A549 (cell line): ENCODE data around the gene NFU1. TPM values are rescaled to one million over a fixed set of nuclear protein-coding genes. Genes with fewer than 3 reads are reported as not detected.

Source experiments
- ATAC-seq, 2 experiments: fragments of 200-7000 bp in 1 of 2; fragments of >200 bp in 1 of 2; cut with Nextera tagmentation in 1 of 2; cut with Tn5 transposase in 1 of 2; 3 replicates each; pipeline versions ENCODE4 v1.8.0 to v1.9.1; 2018 to 2020; ENCODE audit warnings: mild to moderate bottlenecking in 1 of 2, moderate library complexity in 1 of 2
- CTCF ChIA-PET: fragments of 300-600 bp; sonication (Branson Sonifier 250); formaldehyde crosslinking; extraction: SDS; loops from one replicate; lab custom pipeline; 2021; ENCODE audit warnings: antibody characterized with exemption, inconsistent platforms; lab: Yijun Ruan, JAX
- POLR2A ChIA-PET: fragments of 350-600 bp; formaldehyde crosslinking; extraction: SDS; loops from one replicate; lab custom pipeline; 2021; ENCODE audit warnings: antibody characterized with exemption, inconsistent platforms; lab: Yijun Ruan, JAX
- DNase-seq, 2 experiments: peaks; one replicate each; pipeline versions ENCODE4 v3.0.0 to v3.0.0-alpha.2; 2011 to 2016; ENCODE audit warnings: low read depth in 1 of 2, low spot score in 1 of 2
- FAIRE-seq: peaks from 2 replicates; lab custom pipeline; 2011; peaks lifted over from hg19 to GRCh38; lab: Jason Lieb, UNC
- H3K27ac ChIP-seq, 2 experiments: fragments of >200 bp; sonication (Bioruptor Twin); formaldehyde crosslinking; 3 replicates each; pipeline ENCODE4 v1.5.1; 2016 to 2017
- H3K4me1 ChIP-seq: fragments of >200 bp; sonication (Bioruptor Twin); formaldehyde crosslinking; 3 replicates; pipeline ENCODE4 v1.6.1; 2016
- H3K4me2 ChIP-seq: fragments of >200 bp; sonication (Bioruptor Twin); formaldehyde crosslinking; 3 replicates; pipeline ENCODE4 v1.6.1; 2016
- H3K4me3 ChIP-seq: fragments of >200 bp; sonication (Bioruptor Twin); formaldehyde crosslinking; 3 replicates; pipeline ENCODE4 v1.5.1; 2016
- H3K9me3 ChIP-seq: fragments of >200 bp; sonication (Bioruptor Twin); formaldehyde crosslinking; 3 replicates; pipeline ENCODE4 v1.6.1; 2016
- BCL3 ChIP-seq: fragments of >200 bp; sonication (Bioruptor Twin); formaldehyde crosslinking; IDR thresholded peaks from 3 replicates; pipeline ENCODE4 v1.6.1; 2016
- BHLHE40 ChIP-seq: IDR thresholded peaks from 2 replicates; pipeline ENCODE4 v1.6.1; 2012; ENCODE audit warnings: low read depth, low read length, inconsistent platforms
- CEBPB ChIP-seq, 2 experiments: fragments of >200 bp in 1 of 2; sonication (Bioruptor Twin) in 1 of 2; formaldehyde crosslinking in 1 of 2; IDR thresholded peaks; 2 replicates each; pipeline ENCODE4 v1.6.1; 2012 to 2016
- CHD2 ChIP-seq: fragments of 150-350 bp; IDR thresholded peaks from 2 replicates; pipeline ENCODE4 v1.6.1; 2014; ENCODE audit warnings: low read length; ENCODE audit not compliant: partially characterized antibody
- E2F6 ChIP-seq: IDR thresholded peaks from 2 replicates; pipeline ENCODE4 v1.6.1; 2012; ENCODE audit warnings: low read depth, borderline replicate concordance
- EHF ChIP-seq: fragments of 250-450 bp; sonication (Bioruptor Pico); IDR thresholded peaks from 2 replicates; pipeline ENCODE4 v1.5.0; 2020; ENCODE audit warnings: mild to moderate bottlenecking
- ELK1 ChIP-seq: fragments of 150-350 bp; IDR thresholded peaks from 2 replicates; pipeline ENCODE4 v1.6.1; 2014; ENCODE audit warnings: low read depth, mild to moderate bottlenecking, low read length
- FOSL2 ChIP-seq, 2 experiments: fragments of 450-650 bp in 1 of 2; fragments of >200 bp in 1 of 2; sonication (Bioruptor Twin) in 1 of 2; formaldehyde crosslinking; IDR thresholded peaks; 2 replicates each; pipeline versions ENCODE4 v1.5.0 to v1.6.1; 2016 to 2020; ENCODE audit warnings: mild to moderate bottlenecking in 1 of 2, moderate library complexity in 1 of 2
- GATA3 ChIP-seq: IDR thresholded peaks from 2 replicates; pipeline ENCODE4 v1.6.1; 2012; ENCODE audit warnings: borderline replicate concordance
- HDAC2 ChIP-seq: fragments of 200-600 bp; sonication (generic); IDR thresholded peaks from 2 replicates; pipeline ENCODE4 v1.6.1; 2016
- HEYL ChIP-seq: fragments of 250-450 bp; sonication (Bioruptor Pico); IDR thresholded peaks from 2 replicates; pipeline ENCODE4 v1.8.0; 2021; ENCODE audit warnings: mild to moderate bottlenecking, moderate library complexity
- HMGXB4 ChIP-seq: fragments of 250-450 bp; sonication (Bioruptor Pico); IDR thresholded peaks from 2 replicates; pipeline ENCODE4 v1.5.0; 2021; ENCODE audit warnings: mild to moderate bottlenecking, moderate library complexity, borderline replicate concordance
- HOXA7 ChIP-seq: fragments of 250-450 bp; sonication (Bioruptor Pico); IDR thresholded peaks from 2 replicates; pipeline ENCODE4 v1.5.0; 2020; ENCODE audit warnings: mild to moderate bottlenecking, moderate library complexity
- HOXB5 ChIP-seq: fragments of 250-450 bp; sonication (Bioruptor Pico); IDR thresholded peaks from 2 replicates; pipeline ENCODE4 v1.5.0; 2020; ENCODE audit warnings: mild to moderate bottlenecking, moderate library complexity
- JUN ChIP-seq, 2 experiments: fragments of >200 bp; sonication (Bioruptor Twin); formaldehyde crosslinking; IDR thresholded peaks; 2 replicates in 1 of 2; 3 replicates in 1 of 2; pipeline ENCODE4 v1.6.1; 2016 to 2017
- JUNB ChIP-seq: fragments of >200 bp; sonication (Bioruptor Twin); formaldehyde crosslinking; IDR thresholded peaks from 2 replicates; pipeline ENCODE4 v1.6.1; 2016
- KDM5A ChIP-seq: fragments of 200-600 bp; sonication (generic); IDR thresholded peaks from 2 replicates; pipeline ENCODE4 v1.6.1; 2016; ENCODE audit warnings: antibody characterized with exemption, mild to moderate bottlenecking
- MAFK ChIP-seq: fragments of 450-650 bp; IDR thresholded peaks from 2 replicates; pipeline ENCODE4 v1.6.1; 2014; ENCODE audit not compliant: partially characterized antibody
- MAZ ChIP-seq: fragments of 150-350 bp; IDR thresholded peaks from 2 replicates; pipeline ENCODE4 v1.6.1; 2014; ENCODE audit warnings: antibody characterized with exemption, low read depth, low read length, borderline replicate concordance
- MYC ChIP-seq: IDR thresholded peaks from 2 replicates; pipeline ENCODE4 v1.6.1; 2012; ENCODE audit warnings: mild to moderate bottlenecking, inconsistent platforms, low read length, improper control_type of control experiment, borderline replicate concordance
- NPAS2 ChIP-seq: fragments of 250-450 bp; sonication (Bioruptor Pico); IDR thresholded peaks from 2 replicates; pipeline ENCODE4 v1.8.0; 2022; ENCODE audit warnings: mild to moderate bottlenecking, moderate library complexity, borderline replicate concordance
- NR3C1 ChIP-seq: fragments of >200 bp; sonication (Bioruptor Twin); formaldehyde crosslinking; IDR thresholded peaks from 3 replicates; pipeline ENCODE4 v1.6.1; 2017
- PHF8 ChIP-seq: fragments of 200-600 bp; sonication (generic); IDR thresholded peaks from 2 replicates; pipeline ENCODE4 v1.6.1; 2016; ENCODE audit warnings: low read depth, mild to moderate bottlenecking, antibody characterized with exemption, moderate library complexity, borderline replicate concordance
- POLR2A ChIP-seq: IDR thresholded peaks from 2 replicates; pipeline ENCODE4 v1.6.1; 2012; ENCODE audit warnings: mild to moderate bottlenecking, low read length
- POLR2AphosphoS2 ChIP-seq: conservative IDR thresholded peaks from 2 replicates; pipeline ENCODE4 v1.6.1; 2012; ENCODE audit warnings: low read length, improper control_type of control experiment, inconsistent platforms
- RARB ChIP-seq: fragments of 250-450 bp; sonication (Bioruptor Pico); IDR thresholded peaks from 2 replicates; pipeline ENCODE4 v1.8.0; 2021; ENCODE audit warnings: mild to moderate bottlenecking, moderate library complexity
- REST ChIP-seq: fragments of 200-600 bp; sonication (generic); IDR thresholded peaks from 2 replicates; pipeline ENCODE4 v1.6.1; 2016; ENCODE audit warnings: antibody characterized with exemption, mild to moderate bottlenecking, moderate library complexity
- RNF2 ChIP-seq: fragments of 200-600 bp; sonication (generic); IDR thresholded peaks from 2 replicates; pipeline ENCODE4 v1.6.1; 2016; ENCODE audit warnings: low read depth, mild to moderate bottlenecking, antibody characterized with exemption, moderate library complexity, borderline replicate concordance
- SMC3 ChIP-seq: fragments of >200 bp; sonication (Bioruptor Twin); formaldehyde crosslinking; IDR thresholded peaks from 3 replicates; pipeline ENCODE4 v1.6.1; 2018; ENCODE audit warnings: inconsistent platforms
- SREBF2 ChIP-seq: fragments of 450-650 bp; IDR thresholded peaks from 2 replicates; pipeline ENCODE4 v1.6.1; 2014; ENCODE audit warnings: mild to moderate bottlenecking, moderate library complexity
- TFCP2L1 ChIP-seq: fragments of 250-450 bp; sonication (Bioruptor Pico); IDR thresholded peaks from 2 replicates; pipeline ENCODE4 v1.5.0; 2021; ENCODE audit warnings: mild to moderate bottlenecking
- TP53 ChIP-seq: fragments of 250-450 bp; sonication (Bioruptor Pico); IDR thresholded peaks from 2 replicates; pipeline ENCODE4 v1.5.0; 2021; ENCODE audit warnings: mild to moderate bottlenecking, moderate library complexity
- ZC3H11A ChIP-seq: fragments of 450-650 bp; IDR thresholded peaks from 2 replicates; pipeline ENCODE4 v1.6.1; 2014; ENCODE audit warnings: antibody characterized with exemption, mild to moderate bottlenecking
- WGBS: methylation state at CpG from one replicate; pipeline ENCODE4 v1.1.6; 2017; ENCODE audit errors: missing lambda C conversion rate; 5-methylcytosine and 5-hydroxymethylcytosine counted together
- polyA plus RNA-seq, 4 experiments: library from polyadenylated mRNA; depleted of rRNA in 3 of 4; stranded (reverse); fragments of >200 nt; fragmentation: RNase III in 1 of 4; extraction: RNeasy Plus Mini Kit Qiagen cat#74134 plus additional on column Dnase treatment in 1 of 4; gene quantifications; 2 replicates in 3 of 4; 3 replicates in 1 of 4; pipeline ENCODE4 v1.2.3, GENCODE V29; 2011 to 2017

NFU1 gene
- polyA plus RNA-seq, 2 of the 4 experiments (the other 2 are of a cell fraction) = 61.4 to 99.2 TPM

GRCh38 chr2:69372767-69373166 is 64.5 kb downstream of the NFU1 start:
- no peak overlapping the region for H3K4me3 ChIP-seq
- ChIA-PET CTCF (interaction anchor here (0.7 to 1.2 kb wide), 4 partner anchors 14 to 452 kb away, joined by 3 to 5 read pairs (median 4); partner anchors contain the start of gene NFU1), POLR2A (no interaction called here)
- no peak overlapping the region for H3K27ac ChIP-seq
- H3K4me1 ChIP-seq = peaks cover 24% of the 10 kb centered on the region
- ATAC-seq = no peak
- no peaks in the 10 kb centered on the region for H3K9me3 ChIP-seq
- TF ChIP-seq MAZ (no peak), POLR2A (no peak), JUN (IDR thresholded peaks at IDR 0.05) (no peak), MAFK (no peak), HMGXB4 (no peak), ZC3H11A (no peak), HOXA7 (CRISPR knock-in tag) (no peak), SMC3 (no peak), RARB (CRISPR knock-in tag) (no peak), ELK1 (no peak), KDM5A (no peak), REST (no peak), HEYL (CRISPR knock-in tag) (no peak), EHF (CRISPR knock-in tag) (no peak), HDAC2 (no peak), BHLHE40 (no peak), GATA3 (no peak), SREBF2 (no peak), FOSL2 (IDR thresholded peaks at IDR 0.05) (no peak), FOSL2 (CRISPR knock-in tag; IDR thresholded peaks at IDR 0.05) (no peak), BCL3 (no peak)
- no peak for DNase-seq
- no peak overlapping the region for H3K4me2 ChIP-seq
- FAIRE-seq = no peak

GRCh38 chr2:69369802-69370201 is 67.4 kb downstream of the NFU1 start:
- Histone ChIP-seq H3K27ac (no peak overlapping the region; a peak in 1 of 6 replicates), H3K9me3 (no peaks in the 10 kb centered on the region), H3K4me2 (no peak overlapping the region), H3K4me3 (no peak overlapping the region), H3K4me1 (peaks cover 24% of the 10 kb centered on the region)
- POLR2A ChIA-PET = no interaction called here
- no peak for ATAC-seq
- CTCF ChIA-PET = no interaction called here
- 93% methylated on average over 1 of the region's 1 CpG for WGBS
- FAIRE-seq = no peak
- no peak for DNase-seq
- TF ChIP-seq RNF2 = no peak
- TF ChIP-seq MAFK = no peak
- no peak for TF ChIP-seq TP53 (CRISPR knock-in tag)
- no peak for TF ChIP-seq SREBF2
- TF ChIP-seq NPAS2 (CRISPR knock-in tag) = no peak
- no peak for TF ChIP-seq BHLHE40
- TF ChIP-seq JUNB = no peak
- no peak for TF ChIP-seq PHF8
- no peak for TF ChIP-seq MYC
- no peak for TF ChIP-seq NR3C1
- no peak for TF ChIP-seq HOXA7 (CRISPR knock-in tag)
- TF ChIP-seq EHF (CRISPR knock-in tag) = no peak
- TF ChIP-seq CHD2 = no peak
- no peak for TF ChIP-seq HOXB5
- TF ChIP-seq E2F6 = no peak
- no peak for TF ChIP-seq POLR2AphosphoS2
- TF ChIP-seq TFCP2L1 (CRISPR knock-in tag) = no peak
- TF ChIP-seq CEBPB (IDR thresholded peaks at IDR 0.05) = no peak
